GM18526 (cell line): ENCODE measurements around the gene SPRY2.

Experiments
- POLR2A ChIP-seq: IDR thresholded peaks from 3 replicates; pipeline ENCODE4 v1.6.1; 2011; ENCODE audit not compliant: insufficient read length; ENCODE audit errors: extremely low read depth

Gene SPRY2

DNA sequence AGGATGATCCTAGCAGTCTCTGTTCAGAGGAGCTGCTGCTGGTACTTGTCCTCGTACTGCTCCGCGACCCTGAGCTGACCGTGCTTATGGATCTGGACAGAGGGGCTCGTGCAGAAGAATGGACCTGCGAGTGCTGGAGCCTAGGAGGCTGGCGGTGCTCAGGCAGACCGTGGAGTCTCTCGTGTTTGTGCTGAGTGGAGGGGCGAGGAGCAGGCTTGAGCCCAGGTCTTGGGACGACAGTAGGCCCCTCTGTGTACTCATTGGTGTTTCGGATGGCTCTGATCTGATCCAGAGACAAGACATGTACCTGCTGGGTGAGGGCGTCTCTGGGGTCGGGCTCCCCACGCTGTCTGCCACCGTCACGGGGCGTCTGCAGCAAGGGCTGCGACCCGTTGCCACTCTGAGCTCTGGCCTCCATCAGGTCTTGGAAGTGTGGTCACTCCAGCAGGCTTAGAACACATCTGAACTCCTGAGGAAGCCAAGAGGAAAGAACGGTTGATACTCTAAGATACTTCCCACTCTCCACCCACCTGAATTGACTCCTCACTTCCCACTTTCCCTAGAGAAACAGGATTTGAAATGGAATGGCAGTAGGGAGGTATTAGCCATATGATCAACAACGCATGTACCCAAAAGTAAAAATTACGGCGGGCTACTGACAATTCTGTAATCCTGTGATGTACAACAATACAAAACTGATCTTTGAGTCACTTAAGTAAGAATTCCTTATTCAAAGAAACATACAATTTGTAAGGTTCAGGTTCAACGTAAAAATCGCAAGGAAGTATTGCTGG lies 3.4 kb downstream of the SPRY2 start:
- no peak for TF ChIP-seq POLR2A

DNA sequence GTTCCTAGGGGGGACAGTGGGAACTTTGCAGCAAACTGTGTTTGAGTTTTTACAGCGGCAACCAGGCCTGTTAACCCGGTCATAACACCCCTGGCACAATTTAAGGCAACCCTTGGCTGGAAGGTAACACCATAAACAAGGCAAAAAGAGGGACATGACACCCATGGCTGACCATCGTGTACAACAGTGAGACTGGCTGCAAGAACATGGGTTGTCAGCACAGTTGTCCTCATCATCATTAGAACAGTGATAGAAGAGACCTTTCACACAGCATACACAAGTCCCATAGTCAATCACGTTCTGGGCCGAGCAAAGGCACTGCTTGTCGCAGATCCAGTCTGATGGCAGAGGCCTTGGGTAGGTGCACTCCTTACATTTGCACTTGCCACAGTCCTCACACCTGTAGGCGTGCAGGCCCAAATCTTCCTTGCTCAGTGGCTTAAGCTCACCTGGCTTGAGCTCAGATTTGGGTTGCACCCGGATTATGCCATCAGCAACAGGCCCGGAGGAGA lies 4.1 kb downstream of the SPRY2 start:
- no peak for TF ChIP-seq POLR2A

DNA sequence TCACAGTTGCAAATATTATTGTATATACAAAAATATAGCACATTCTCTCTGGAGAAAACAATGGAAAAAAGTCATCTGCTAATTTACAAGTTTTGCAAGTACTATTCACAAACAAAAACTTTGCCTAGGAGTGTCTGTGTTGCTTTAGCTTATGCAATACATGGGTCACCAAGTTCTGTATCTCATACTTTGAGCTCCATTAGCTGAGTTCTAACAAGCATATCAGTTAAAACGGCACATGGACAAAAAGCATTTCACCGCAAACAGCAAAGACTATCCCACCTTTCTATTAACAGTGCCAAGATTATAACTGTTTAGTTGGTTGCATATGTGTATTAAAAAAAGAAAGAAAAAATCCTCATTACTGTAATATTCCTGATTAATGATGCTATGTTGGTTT lies 4.6 kb downstream of the SPRY2 start:
- TF ChIP-seq POLR2A = no peak

DNA sequence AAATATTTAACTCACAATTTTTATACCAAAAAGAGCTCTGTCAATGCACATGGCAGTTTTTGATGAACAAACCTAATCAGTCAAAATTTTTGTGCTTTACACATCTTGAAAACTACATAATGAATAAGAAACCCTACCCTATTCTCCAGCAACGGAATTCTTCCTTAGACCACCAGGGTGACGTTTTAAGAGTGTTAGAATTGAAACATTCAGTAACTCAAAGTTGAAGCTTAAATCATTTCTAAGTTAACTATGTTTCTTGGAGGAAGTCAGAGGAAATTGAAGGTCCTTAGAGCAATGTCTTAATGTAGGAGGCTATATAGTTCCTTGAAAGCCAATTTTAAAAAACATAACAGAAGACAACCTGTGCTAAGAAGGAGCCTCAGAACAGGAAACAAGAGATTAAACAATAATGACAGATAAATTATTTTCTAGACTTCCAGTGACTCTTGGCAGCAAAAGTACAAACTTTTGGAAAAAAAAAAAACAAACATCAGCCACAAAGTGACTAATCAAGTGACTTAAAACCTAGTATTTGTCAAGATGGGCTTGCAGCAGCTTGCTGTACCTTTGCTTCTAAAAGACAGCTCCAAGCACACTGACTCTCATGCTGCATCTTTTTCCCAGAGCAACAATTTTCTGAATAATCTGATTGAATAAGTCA lies 6.2 kb downstream of the SPRY2 start:
- TF ChIP-seq POLR2A = no peak

DNA sequence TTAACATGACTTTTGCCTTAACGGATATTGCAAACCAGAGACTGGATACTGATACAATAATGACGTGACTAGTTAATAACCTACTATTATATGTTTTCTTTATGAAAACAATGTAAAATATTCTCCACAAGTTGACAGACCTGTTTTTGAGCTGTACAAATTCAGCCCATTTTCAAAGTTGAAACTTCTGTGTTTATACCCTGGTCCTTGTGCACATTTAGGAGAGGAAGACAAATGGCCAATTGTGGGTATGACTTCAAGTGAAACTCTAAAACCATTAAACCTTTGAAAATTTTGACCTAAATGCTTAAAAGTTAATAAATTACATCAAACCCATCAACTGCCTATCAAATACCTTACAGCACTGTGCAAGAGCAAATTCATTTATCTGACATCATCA lies 8.9 kb downstream of the SPRY2 start:
- no peak for TF ChIP-seq POLR2A

DNA sequence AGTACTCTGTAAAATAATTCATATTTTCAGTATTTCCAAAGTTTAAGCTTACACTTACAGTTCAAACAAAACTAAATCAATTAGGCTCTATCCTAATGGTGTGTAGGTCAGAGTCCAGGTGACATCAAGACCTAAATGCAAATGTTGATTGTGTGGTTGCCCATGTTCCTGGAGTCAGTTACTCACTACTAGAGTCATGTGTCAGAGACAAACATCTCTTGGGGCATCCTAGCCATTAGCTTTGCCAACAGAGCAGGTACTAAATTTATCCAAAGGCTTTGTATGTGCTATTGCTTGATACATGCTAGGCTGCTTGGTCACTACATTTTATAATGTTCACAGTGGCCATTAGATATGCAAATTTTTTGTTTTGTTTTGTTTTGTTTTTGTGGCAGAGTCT lies 11.7 kb downstream of the SPRY2 start:
- TF ChIP-seq POLR2A = no peak

DNA sequence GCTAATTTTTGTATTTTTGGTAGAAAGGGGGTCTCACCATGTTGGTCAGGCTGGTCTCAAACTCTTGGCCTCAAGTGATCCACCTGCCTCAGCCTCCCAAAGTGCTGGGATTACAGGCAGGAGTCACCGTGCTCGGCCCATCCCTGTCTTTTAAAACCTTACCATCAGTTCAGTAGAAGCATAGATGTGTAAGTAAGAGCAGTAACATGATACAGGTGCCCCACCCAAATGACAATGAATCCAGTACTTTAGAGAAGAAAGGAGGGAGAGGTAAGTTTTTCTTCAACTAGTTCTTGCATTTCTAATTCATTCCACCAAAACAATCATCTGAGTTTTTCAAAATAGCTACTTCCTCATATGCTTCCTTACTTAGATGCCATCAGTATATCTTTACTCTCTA lies 21.9 kb downstream of the SPRY2 start:
- no peak for TF ChIP-seq POLR2A

DNA sequence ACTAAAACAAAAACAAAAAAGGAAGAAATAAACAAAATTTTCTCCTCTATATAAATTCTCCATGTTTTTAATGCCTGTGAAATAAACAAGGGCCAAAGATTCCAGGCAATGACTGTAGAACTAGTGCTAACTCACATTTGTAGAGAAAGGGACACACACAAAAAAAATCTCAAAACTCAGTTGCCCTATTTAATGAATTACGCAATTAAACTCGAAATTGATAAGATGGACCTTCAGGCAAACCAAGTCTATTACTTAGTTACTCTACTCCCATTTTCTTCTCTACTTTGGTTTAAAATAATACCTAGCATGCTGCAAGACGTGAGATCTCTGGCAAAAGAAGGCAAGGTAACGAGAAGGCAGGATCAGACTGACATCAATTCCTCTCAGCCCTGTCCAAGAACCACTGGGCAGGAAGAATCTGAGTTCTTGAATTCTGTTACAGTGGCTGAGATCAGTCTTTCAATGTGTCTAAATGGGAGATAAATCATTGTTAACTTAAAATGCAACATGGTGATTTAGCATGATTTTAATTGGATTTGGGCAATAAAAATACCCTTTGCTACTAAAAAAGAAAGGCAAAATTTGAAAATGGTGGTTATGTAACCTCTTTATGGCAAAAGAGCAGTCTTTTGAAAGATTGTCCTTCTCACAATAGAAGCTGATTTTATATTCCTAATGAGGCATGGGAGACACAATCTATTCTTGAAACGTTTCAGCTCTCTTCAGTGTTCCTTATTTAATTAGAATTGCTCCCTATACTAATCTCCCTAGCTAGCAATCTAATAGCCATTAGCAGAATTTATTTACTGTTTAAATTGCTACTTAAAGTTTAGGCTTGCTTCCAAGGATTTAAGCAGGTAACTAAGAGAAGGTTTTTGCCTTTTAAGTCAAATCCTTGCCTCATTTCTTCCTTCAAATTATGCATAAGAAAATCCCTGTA lies 25.9 kb downstream of the SPRY2 start:
- TF ChIP-seq POLR2A = no peak

DNA sequence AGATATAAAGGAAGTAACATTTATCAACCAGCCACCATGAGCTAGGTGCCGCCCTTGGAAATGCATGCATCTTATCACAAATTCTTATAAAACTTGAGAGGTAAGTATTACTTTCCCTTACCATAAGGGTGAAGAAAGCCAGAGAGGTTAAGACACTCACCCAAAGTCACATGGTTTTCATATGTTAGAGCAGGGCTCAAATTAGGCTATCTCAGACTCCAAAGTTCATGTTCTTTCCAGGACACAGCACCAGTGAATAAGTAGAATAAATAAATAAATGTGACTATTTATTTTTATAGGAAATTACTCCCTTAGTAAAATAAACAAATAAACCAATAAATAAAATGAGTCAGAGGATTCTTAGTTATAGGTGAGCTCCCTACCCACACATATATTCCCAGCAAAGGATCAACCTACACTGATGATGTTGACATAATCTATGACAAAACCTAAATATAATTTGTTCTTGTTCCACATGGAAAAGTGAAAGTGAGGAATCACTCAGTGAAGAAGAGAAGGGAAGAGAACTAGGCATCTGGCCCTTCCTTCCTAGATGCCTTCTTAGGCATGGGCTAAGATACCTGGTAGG lies 27.2 kb downstream of the SPRY2 start:
- no peak for TF ChIP-seq POLR2A

DNA sequence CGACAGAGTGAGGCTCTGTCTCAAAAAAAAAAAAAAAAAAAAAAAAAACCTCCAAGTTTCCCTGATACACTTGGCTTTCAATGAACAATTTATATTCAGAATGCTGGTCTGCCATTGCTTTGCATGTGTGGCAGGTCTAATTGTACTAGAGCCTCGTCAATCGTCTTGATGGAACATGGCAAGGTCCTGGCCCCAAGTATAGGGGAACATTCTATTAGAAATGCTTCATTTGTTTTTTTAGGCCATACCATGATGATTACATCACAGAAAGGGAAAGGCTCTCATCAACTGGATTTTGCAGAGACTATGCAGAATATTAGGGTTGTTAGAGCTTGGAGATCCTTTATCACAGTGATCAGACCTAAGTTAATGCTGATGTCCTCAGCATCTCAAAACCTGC lies 28.0 kb downstream of the SPRY2 start:
- TF ChIP-seq POLR2A = no peak

DNA sequence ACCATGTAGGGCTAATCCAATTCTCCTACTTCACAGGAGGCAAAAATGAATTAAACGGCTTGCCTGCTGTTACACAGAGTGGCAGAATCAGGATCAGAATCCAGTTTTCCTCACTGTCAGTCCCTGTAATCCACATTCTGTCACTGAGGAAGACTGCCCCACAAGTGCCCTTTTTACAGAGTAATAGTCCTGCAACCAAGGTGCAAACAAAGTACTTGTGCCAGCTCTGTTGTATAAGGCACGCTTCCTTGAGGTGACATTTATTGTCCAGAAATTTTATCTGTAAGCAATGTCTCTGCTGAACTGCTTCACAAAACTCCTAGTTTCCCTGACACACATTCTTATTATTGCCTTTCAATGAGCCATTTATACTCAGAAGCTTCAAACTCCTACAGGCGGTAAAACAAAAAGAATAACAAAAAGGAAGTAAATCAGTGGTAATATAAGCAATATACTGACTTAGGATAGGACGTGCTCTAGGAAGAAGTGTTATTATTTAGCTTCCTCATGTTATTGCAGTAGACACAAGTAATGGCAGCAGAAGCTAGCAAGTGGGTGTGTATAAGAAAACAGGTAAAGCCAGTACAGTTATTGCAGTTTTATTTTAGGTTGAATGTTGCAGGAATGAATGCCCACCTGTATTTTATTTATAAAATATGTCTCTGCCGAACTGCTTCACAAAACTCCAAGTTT lies 28.8 kb downstream of the SPRY2 start:
- no peak for TF ChIP-seq POLR2A

DNA sequence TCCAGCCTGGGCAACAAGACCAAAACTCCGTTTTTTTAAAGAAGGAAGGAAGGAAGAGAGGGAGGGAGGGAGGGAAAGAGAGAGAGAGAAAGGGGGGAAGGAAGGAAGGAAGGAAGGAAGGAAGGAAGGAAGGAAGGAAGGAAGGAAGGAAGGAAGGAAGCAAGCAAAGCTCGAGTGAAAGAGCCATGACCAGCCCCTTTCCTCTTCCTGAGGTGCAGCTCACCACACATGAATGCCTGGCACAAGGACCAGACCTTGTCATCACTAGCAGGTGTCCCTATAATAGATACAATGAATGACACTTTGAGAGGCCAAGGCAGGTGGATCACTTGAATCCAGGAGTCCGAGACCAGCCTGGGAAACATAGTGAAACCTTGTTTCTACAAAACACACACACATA lies 31.0 kb downstream of the SPRY2 start:
- TF ChIP-seq POLR2A = no peak

DNA sequence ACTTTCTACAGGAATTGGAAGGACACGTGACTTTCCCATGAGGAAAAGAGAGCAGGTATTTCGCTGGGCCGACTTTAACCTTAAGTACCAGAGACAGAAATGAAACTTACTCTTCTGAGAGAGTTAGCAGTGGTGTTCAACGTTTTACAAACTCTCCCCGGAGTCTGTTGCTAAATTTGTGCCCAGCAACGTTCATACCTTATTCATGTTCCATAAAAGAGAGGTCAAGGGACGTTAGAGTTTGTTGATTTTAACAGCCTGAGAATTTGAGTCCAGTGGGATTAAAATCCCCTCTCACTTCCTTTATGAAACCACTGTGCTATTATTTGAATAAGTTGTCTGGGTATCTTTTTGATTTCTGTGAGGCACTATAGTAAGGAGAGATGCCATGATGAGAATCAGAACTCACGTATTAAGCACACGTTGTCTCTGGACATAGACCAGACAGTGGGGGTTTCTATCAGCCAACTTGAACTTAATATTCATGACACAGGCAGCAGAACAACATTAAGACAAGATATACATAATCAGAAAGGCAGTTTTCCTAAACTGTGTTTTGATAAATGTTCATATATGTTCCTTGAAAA lies 33.4 kb downstream of the SPRY2 start:
- TF ChIP-seq POLR2A = no peak

DNA sequence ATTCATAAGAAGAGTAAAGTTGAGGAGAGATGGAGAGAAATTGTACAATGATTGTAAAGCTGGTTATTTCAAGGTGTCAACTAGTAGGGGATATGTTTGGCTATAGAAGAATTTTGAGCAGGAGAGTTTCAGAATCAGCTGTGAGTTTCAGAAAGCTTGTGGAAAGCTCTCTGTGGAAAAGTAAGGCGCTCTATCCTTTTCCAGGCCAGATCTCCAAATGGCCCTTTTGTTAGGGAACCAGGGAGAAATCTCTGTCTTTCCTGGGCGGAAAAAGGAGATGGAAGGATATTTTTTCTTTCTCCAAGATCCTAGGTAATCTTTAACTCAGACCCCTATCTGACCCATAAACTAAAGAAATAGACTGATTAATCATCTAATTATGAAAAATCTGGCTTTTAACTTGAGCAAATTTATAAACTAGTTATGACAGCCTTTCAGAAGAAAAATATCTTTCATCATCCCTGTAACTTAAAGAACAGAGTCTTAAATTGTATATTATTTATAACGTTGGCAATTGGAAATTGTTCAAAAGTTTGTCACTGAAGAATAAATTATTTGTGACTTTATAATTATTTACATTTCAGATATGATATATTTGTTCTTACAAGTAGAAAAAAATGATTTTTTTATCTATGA lies 34.5 kb downstream of the SPRY2 start:
- TF ChIP-seq POLR2A = no peak
